A673 (cell line): ENCODE measurements around the gene IL17RC.
"Not testable (repeated sequence)": the region's sequence is repeated elsewhere in the genome, so short reads cannot be mapped to it uniquely, and the experiment has no call there.

Experiments
- CTCF ChIP-seq: fragments of 300-800, 200-600 bp; sonication (generic); conservative IDR thresholded peaks from 2 replicates; pipeline ENCODE4 v1.5.1; 2017; ENCODE audit warnings: low read depth, mild to moderate bottlenecking, antibody characterized with exemption, low read length, moderate library complexity, mixed read lengths
- EZH2 ChIP-seq: fragments of 200-600 bp; sonication (generic); IDR thresholded peaks from 2 replicates; pipeline ENCODE4 v1.6.1; 2017; ENCODE audit warnings: borderline replicate concordance, low read depth, mild to moderate bottlenecking, mixed read lengths, antibody characterized with exemption, low read length; ENCODE audit not compliant: poor library complexity, severe bottlenecking

GRCh38 chr3:9896755-9897407, 20.0 kb upstream of the IL17RC start:
- TF ChIP-seq CTCF, EZH2: not testable (repeated sequence)
